SK-N-SH (cell line): Measurements from ENCODE around the gene ABCF3.

Source experiments
- CHD2 ChIP-seq: fragments of 150-350 bp; IDR thresholded peaks from 2 replicates; pipeline ENCODE4 v1.6.1; 2018; ENCODE audit warnings: low read length; ENCODE audit not compliant: partially characterized antibody
- TCF12 ChIP-seq: IDR thresholded peaks from 2 replicates; pipeline ENCODE4 v1.4.0; 2012
- TF ChIP-seq, protein P1 (sequence below): fragments of 200-600 bp; sonication (generic); IDR thresholded peaks from 2 replicates; pipeline ENCODE4 v1.6.1; 2017; ENCODE audit warnings: antibody characterized with exemption, mild to moderate bottlenecking, moderate library complexity
- TF ChIP-seq, protein P2 (sequence below): IDR thresholded peaks from 2 replicates; pipeline ENCODE4 v1.4.0; 2012; ENCODE audit warnings: low read depth, borderline replicate concordance

DNA sequence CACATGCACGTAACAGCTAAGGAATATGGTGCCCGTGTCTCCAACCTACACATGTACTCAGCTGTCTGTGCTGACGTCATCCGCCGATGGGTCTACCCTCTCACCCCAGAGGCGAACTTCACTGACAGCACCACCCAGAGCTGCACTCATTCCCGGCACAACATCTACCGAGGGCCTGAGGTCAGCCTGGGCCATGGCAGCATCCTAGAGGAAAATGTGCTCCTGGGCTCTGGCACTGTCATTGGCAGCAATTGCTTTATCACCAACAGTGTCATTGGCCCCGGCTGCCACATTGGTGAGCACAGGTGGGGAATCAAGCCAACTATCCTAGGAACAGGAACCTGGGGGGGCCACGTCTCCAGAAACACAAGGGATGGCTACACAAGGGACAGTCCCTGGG, 45.6 kb upstream of the ABCF3 start:
- TF ChIP-seq, protein P1, sequence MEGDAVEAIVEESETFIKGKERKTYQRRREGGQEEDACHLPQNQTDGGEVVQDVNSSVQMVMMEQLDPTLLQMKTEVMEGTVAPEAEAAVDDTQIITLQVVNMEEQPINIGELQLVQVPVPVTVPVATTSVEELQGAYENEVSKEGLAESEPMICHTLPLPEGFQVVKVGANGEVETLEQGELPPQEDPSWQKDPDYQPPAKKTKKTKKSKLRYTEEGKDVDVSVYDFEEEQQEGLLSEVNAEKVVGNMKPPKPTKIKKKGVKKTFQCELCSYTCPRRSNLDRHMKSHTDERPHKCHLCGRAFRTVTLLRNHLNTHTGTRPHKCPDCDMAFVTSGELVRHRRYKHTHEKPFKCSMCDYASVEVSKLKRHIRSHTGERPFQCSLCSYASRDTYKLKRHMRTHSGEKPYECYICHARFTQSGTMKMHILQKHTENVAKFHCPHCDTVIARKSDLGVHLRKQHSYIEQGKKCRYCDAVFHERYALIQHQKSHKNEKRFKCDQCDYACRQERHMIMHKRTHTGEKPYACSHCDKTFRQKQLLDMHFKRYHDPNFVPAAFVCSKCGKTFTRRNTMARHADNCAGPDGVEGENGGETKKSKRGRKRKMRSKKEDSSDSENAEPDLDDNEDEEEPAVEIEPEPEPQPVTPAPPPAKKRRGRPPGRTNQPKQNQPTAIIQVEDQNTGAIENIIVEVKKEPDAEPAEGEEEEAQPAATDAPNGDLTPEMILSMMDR, result no peak
- TF ChIP-seq, protein P2, sequence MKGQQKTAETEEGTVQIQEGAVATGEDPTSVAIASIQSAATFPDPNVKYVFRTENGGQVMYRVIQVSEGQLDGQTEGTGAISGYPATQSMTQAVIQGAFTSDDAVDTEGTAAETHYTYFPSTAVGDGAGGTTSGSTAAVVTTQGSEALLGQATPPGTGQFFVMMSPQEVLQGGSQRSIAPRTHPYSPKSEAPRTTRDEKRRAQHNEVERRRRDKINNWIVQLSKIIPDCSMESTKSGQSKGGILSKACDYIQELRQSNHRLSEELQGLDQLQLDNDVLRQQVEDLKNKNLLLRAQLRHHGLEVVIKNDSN, result no peak
- no peak for TF ChIP-seq TCF12
- TF ChIP-seq CHD2, result no peak
